Neural crest cell (in vitro differentiated cells): ENCODE results near the gene TFF2. TPM values are rescaled to one million over a fixed set of nuclear protein-coding genes. Genes with fewer than 3 reads are reported as not detected.

Experiments
- DNase-seq: peaks from one replicate; pipeline ENCODE4 v3.0.0; 2021; ENCODE audit warnings: low read depth, mixed read lengths, low spot score
- H3K27ac Mint-ChIP-seq: one replicate; pipeline ENCODE4 v1.8.0; 2021; ENCODE audit warnings: mild to moderate bottlenecking, mixed read lengths; ENCODE audit not compliant: unreplicated experiment
- H3K27me3 Mint-ChIP-seq: 2 replicates; pipeline ENCODE4 v1.8.0; 2021; ENCODE audit warnings: low read depth, mild to moderate bottlenecking, mixed read lengths
- H3K36me3 Mint-ChIP-seq: 2 replicates; pipeline ENCODE4 v1.8.0; 2021; ENCODE audit warnings: low read depth, mild to moderate bottlenecking, mixed read lengths
- H3K4me1 Mint-ChIP-seq: 2 replicates; pipeline ENCODE4 v1.8.0; 2021; ENCODE audit warnings: mixed read lengths
- H3K4me3 Mint-ChIP-seq: one replicate; pipeline ENCODE4 v1.8.0; 2021; ENCODE audit warnings: mild to moderate bottlenecking, mixed read lengths
- H3K9me3 Mint-ChIP-seq: 2 replicates; pipeline ENCODE4 v1.8.0; 2021; ENCODE audit warnings: mixed read lengths
- CTCF ChIP-seq: fragments of 200-600 bp; sonication (generic); conservative IDR thresholded peaks from 2 replicates; pipeline ENCODE4 v1.5.0; 2021; ENCODE audit warnings: antibody characterized with exemption, mild to moderate bottlenecking
- total RNA-seq: library from RNA; stranded (reverse); gene quantifications from 2 replicates; pipeline ENCODE4 v1.2.1, GENCODE V29; 2021

Gene TFF2
- total RNA-seq, 1 donor from 2014 or later, result not detected

GRCh38 chr21:42375506-42375905, 24.7 kb upstream of the TFF2 start:
- no peak overlapping the region for H3K4me3 Mint-ChIP-seq
- DNase-seq, result no peak
- no peak for TF ChIP-seq CTCF
- H3K4me1 Mint-ChIP-seq, result no peaks in the 10 kb centered on the region
- H3K36me3 Mint-ChIP-seq, result no peaks in the 10 kb centered on the region
- no peak overlapping the region for H3K27ac Mint-ChIP-seq
- no peaks in the 10 kb centered on the region for H3K27me3 Mint-ChIP-seq
- no peaks in the 10 kb centered on the region for H3K9me3 Mint-ChIP-seq

- TF ChIP-seq CTCF, result no peak
- no peak for DNase-seq
- no peaks in the 10 kb centered on the region for H3K9me3 Mint-ChIP-seq
These were observed 24.2 kb upstream of the TFF2 start for GRCh38 chr21:42374864-42375499.

GRCh38 chr21:42374457-42374856, 23.7 kb upstream of the TFF2 start:
- no peak overlapping the region for H3K27ac Mint-ChIP-seq
- no peak for TF ChIP-seq CTCF
- H3K4me3 Mint-ChIP-seq, result no peak overlapping the region
- H3K4me1 Mint-ChIP-seq, result no peaks in the 10 kb centered on the region
- DNase-seq, result no peak
- H3K36me3 Mint-ChIP-seq, result no peaks in the 10 kb centered on the region
- H3K27me3 Mint-ChIP-seq, result no peaks in the 10 kb centered on the region
- no peaks in the 10 kb centered on the region for H3K9me3 Mint-ChIP-seq

More at GRCh38 chr21:42374864-42375499, 24.2 kb upstream of the TFF2 start:
- peak overlapping the region; percentile 12 for H3K27ac Mint-ChIP-seq
- no peaks in the 10 kb centered on the region for H3K36me3 Mint-ChIP-seq
- no peak overlapping the region for H3K4me3 Mint-ChIP-seq
- no peaks in the 10 kb centered on the region for H3K4me1 Mint-ChIP-seq
- no peaks in the 10 kb centered on the region for H3K27me3 Mint-ChIP-seq

GRCh38 chr21:42373908-42374455, 23.2 kb upstream of the TFF2 start:
- Mint-ChIP-seq H3K36me3 (no peaks in the 10 kb centered on the region), H3K4me3 (no peak overlapping the region), H3K27me3 (no peaks in the 10 kb centered on the region), H3K27ac (no peak overlapping the region), H3K4me1 (no peaks in the 10 kb centered on the region), H3K9me3 (no peaks in the 10 kb centered on the region)
- DNase-seq, result no peak
- TF ChIP-seq CTCF, result no peak

GRCh38 chr21:42373196-42373907, 22.6 kb upstream of the TFF2 start:
- no peak for DNase-seq
- Mint-ChIP-seq H3K36me3 (no peaks in the 10 kb centered on the region), H3K27me3 (no peaks in the 10 kb centered on the region), H3K9me3 (no peaks in the 10 kb centered on the region), H3K4me1 (no peaks in the 10 kb centered on the region), H3K27ac (no peak overlapping the region), H3K4me3 (no peak overlapping the region)
- TF ChIP-seq CTCF, result no peak
